ENCODE results near the gene RNF130.
"Not testable (repeated sequence)": the region's sequence is repeated elsewhere in the genome, so short reads cannot be mapped to it uniquely, and the experiment has no call there.

The RNF130 gene

DNA sequence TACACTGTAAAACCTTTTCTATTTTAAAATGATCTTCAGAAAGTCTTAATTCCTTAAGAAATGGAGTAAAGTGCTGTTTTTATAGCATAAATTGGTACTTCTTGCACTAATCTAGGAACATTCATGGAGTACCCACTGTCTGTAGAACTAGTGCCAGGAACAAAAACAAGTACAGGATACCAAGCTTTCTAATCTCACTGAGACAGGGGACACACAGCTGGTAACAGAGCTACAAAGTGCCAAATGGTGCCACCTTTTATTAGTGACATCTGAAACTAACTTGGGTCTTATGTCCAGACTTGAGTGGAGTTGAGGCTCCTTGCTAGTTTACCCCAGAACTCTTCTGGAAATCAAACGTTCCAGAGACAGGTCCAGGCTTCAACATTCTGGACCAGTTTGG lies 57.9 kb downstream of the RNF130 start:
- DNase-seq = no peak

DNA sequence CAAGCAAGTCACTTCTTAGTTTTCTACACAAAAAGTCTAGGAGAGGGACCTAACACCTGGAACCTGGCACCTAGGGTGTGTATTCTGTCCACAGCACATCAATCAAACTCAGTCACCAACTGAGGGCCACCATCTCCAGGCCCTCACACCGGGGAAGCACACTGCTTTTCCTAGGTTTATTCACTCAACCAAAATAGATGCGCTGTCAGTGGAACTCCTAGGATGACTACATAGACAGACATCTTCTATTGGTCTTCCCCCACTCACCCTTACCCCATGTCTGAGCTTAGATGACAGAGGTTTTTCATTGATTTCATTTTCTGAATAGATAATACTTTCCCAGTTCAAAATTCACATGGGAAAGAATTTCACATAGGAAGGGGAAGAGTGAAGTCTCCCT lies 59.2 kb downstream of the RNF130 start:
- no peak for DNase-seq

DNA sequence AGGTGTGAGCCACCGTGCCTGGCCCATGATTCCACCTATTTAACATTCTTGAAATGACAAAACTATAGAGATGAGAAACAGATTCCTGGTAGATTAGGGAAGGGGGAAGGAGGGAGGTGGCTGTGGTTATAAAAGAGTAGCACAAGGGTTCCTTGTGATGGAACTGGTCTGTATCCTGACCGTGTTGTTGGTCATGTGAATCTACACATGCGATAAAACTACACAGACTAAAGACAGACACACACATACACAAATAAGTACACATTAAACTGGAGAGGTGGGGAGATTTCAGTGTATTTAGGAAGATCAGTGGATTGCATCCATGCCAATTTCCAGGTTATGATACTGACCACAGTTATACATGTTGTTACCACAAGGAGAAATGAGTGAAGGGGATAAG lies 60.9 kb downstream of the RNF130 start:
- no peak for DNase-seq

DNA sequence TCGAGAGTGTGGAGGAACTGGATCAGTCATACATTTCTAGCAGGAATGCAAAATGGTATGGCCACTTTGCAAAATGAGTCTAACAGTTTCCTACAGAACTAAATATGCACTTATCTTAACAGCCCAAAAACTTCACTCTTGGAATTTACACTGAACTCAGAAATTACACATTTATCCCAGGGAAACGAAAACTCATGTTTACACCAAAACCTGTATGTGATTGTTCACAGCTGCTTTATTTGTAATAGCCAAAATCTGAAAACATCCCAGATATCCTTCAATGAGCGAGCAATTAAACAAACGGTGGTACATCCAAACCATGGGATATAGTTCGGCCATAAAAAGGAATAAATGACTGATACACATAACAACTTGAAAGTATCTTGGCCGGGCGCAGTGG lies 62.0 kb downstream of the RNF130 start:
- no peak for DNase-seq

DNA sequence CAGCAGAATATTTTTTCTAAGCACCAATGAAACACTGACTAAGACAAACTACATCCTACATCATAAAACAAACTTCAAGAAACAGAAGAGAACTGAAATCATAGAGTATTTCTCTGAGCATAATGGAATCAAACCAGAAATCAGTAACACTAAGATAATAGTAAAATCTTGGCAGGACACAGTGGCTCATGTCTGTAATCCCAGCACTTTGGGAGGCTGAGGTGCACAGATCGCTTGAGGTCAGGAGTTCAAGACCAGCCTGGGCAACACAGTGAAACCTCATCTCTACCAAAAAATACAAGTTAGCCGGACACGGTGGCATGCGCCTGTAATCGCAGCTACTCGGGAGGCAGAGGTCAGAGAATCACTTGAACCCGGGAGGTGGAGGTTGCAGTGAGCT lies 63.1 kb downstream of the RNF130 start:
- no peak for DNase-seq

DNA sequence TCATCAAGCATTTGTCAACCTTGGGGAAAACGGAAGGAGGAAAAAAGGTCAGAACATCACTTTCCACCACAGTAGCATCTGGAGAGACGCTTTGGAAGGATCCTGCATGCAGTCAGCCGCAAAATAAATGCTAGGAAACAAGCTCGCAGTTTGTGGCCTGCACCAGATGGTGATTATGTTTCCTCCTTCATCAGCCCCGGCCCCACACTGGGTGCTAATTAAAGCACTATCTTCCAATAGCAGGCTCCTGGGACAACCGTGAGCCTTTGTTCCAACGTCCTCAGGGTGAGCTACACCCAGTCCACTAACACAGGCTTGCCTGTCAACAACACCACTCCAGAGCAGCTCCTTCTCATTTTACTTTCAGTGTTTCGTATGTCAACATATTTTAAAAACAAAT lies 64.0 kb downstream of the RNF130 start:
- no peak for DNase-seq

DNA sequence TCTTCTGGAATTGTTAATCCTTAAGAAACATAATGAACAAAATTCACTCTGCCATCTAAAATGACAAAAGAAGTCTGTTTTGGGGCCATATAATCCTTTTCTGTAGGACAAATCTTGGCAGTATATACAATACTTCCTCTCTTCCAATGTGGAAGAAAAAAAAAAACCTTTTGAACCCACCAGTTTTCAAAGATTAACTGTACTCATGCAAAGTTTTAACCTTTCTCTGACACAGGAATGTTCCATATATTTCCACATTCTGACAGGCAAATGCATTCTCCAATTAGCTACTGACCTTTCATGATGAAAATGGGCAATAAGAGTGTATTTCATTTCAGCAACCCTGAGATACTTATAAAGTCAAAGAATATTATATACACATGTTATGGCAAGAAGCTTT lies 65.4 kb downstream of the RNF130 start:
- DNase-seq = no peak

DNA sequence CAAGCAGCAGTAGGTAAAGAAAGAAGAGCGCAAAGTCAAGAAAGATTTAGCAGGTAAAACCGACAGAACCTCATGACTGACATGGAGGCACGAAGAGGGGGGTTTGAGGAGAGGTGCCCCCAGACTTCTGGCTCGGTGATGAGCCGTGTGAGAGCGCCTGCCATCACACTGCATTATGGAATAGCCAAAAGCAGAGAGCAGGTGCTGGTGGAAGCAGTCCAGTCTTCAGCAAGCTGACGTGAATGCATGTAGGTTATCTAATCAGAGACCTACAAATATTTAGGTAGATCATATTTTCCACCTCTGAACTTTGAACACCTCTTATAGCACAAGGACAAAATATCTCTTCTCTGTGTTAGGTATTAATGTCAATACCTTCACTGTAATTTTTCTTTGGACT lies 68.4 kb downstream of the RNF130 start:
- no peak for DNase-seq

DNA sequence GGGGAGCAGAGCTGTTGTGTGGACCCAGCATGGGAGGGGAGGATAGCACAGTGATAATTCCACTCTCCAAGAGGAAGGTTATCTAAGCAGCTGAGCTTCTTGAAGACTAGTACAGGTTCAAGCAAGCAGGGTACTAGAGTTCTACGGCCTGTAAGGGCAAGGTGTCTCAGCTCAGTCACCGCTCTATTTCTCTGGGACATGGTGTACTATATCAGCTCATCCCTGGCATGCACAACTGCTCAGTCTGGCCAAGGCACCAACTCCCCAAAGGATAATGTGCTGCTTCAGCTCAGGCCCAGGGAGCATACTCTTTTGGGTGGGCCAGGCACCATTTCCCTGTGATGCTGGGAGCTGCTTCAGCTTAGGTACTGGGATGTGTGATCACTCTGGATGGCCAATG lies 69.8 kb downstream of the RNF130 start:
- no peak for DNase-seq

DNA sequence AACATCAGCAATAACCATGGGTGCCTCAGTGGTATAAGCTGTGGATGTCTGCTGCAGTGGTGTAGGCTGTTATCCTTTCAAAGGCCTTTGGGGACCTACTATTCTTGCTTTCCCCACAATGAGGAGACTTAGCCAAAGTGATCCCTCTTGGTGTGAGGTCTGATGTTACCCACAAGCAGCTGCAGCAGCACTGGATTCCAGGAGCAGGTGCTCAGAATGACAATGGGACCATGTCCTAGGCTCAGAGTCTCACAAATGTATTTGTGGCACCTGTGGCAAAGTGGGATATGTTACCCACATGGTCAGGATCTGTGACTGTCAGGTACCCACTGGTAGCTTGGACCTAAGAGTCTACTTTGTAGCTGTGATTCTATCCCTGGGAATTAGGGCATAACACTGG lies 70.4 kb downstream of the RNF130 start:
- no peak for DNase-seq

DNA sequence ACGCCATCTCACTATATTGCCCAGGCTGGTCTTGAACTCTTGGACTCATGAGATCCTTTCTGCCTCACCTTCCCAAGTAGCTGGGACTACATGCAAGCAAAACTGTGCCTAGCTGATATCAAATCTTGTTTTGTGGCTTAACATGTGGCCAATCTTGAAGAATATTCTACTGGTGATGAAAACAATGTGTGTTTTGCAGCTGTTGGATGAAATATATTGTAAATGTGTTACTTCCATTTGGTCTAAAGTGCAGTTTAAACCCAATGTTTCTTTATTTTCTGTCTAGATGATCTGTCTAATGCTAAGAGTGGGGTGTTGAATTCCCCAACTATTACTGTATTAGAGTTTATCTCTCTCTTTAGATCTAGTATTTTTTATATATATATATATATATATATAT lies 73.1 kb downstream of the RNF130 start:
- no peak for DNase-seq

DNA sequence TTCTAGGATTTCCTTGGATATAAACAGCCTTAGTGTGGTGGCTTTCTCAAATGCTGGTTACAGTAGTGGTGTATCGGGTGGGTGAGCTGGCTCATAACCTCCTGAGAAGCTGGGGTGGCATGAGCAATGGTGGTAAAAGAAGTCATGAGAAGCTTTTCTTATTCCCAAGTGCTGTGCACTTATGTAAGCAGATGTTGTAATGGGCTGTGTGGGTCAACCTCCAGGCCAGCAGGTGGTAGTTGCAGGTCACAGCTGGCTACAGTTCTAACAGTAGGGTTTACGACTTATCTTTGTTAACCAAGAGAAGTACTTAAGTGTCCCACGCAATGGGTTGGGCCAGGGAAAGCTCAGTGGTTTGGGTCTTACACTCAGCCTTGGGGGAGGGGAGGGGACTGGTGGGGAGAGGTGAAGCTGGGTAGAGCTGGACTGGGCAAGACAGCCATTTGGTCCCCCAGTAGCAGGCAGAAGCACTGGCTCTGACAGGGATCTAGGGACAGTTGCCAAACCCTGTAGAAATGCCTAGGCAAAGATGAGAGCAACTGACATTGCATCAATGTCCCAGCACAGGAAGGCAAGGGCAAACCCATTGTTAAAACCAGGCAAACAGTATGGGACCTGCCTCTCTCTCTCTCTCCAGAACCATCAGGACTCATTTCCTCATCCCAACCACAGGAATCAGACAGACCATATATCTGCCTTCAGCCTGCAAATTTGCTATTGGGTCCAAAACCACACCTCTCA lies 76.8 kb downstream of the RNF130 start:
- no peak for DNase-seq

DNA sequence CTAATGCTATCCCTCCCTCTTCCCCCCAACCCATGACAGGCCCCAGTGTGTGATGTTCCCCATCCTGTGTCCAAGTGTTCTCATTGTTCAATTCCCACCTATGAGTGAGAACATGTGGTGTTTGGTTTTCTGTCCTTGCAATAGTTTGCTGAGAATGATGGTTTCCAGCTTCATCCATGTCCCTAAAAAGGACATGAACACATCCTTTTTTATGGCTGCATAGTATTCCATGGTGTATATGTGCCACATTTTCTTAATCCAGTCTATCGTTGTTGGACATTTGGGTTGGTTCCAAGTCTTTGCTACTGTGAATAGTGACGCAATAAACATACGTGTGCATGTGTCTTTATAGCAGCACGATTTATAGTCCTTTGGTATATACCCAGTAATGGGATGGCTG lies 78.7 kb downstream of the RNF130 start:
- not testable (repeated sequence) for DNase-seq

DNA sequence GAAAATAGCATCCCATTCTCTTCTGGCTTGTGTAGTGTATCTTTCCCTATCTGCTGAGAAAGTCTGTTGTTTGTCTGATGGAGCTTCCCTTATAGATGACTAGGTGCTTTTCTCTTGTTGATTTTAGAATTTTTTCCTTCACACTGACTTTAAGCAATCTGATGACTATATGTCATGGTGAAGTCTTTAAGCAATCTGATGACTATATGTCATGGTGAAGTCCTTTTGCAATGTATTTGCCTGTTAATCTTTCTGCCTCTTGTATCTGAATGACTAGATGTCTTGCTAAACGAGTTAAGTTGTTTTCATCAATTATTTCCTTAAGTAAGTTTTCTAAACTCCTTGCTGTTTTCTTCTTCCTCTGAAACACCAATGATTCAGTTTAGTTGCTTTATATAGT lies 80.5 kb downstream of the RNF130 start:
- DNase-seq = no peak

DNA sequence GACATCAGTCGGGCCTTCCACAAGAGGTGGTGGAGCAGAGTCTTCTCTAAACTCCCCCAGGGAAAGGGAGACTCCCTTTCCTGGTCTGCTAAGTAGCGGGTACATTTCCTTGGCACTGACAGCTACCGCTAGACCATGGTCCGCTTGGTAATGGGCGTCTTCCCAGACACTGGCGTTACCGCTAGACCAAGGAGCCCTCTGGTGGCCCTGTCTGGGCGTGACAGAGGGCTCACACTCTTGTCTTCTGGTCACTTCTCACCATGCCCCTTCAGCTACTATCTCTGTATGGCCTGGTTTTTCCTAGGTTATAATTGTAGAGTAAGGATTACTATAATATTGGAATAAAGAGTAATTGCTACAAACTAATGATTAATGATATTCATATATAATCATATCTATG lies 81.0 kb downstream of the RNF130 start:
- DNase-seq = not testable (repeated sequence)

DNA sequence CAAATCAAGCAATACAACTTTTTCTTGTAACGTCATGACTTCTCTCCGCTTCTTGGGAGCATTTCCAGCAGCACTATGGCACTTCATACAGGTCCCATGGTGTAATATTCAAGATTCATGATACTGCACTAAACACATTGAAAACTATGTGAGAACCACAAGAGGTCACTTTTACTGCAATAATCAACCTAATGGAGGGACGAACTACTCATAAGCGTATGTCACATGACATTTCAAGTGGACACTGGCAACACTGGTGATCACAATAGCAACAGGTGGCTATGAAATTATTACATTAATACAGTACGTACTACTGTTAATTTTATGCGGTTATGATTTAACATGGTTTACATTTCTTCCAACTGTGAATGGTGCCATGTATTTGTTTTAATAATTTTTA lies 85.2 kb downstream of the RNF130 start:
- peak in 1 of 2 donors; percentile 27 for DNase-seq

DNA sequence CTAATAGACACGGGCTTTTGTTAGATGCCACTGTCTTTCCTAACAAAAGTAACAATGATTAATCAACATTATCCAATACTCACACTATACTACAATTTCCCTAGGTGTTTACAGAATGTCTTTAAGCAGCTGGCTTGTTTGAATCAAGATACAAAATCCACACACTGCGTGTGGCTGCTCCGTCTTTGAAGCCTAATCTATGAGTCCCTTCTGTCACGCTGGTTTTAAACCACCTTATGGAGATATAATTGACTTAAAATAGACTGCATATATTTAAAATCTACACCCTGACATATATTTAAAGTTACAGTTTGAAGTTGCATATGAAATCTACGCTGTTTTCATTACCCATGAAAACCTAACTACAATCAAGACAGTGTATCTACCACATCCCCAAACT lies 89.9 kb downstream of the RNF130 start:
- DNase-seq = no peak

DNA sequence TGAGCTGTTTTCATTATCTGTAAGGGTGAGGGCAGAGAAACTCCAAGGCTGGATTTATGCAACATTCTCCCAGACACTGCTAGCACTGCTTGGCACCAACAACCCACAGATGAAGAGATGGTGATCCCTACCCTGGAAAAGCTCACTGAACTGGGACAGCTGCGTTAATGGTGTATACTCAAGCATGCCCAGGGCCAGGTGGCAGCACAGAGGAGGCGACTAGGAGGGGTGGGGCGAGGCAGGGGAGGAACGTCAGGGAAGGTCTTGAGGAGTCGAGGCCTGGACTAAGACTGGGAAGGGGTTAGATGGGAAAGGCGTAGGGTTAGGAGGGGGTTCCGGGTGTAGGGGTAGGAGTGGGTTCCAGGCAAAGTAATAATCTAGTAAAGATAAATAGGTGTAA lies 90.8 kb downstream of the RNF130 start:
- DNase-seq = no peak

DNA sequence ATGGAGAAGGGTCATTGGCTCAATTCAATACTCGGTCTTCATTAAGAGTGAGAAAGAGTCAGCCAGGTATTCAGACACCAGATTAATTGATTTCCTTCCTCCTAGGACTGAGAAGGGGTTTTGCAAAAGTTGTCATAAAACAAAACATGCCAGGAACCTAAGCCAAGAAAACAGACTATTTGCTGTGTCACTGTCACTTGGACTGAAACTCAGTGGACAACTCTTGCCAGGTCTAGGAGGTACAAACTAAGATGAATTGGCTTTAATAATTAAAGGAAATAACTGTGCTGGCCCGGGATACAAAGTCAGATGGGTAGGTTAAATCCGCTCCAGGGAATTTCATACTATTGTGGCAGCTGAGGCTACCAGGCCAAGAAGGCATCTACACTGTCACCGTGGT lies 92.8 kb downstream of the RNF130 start:
- no peak for DNase-seq

DNA sequence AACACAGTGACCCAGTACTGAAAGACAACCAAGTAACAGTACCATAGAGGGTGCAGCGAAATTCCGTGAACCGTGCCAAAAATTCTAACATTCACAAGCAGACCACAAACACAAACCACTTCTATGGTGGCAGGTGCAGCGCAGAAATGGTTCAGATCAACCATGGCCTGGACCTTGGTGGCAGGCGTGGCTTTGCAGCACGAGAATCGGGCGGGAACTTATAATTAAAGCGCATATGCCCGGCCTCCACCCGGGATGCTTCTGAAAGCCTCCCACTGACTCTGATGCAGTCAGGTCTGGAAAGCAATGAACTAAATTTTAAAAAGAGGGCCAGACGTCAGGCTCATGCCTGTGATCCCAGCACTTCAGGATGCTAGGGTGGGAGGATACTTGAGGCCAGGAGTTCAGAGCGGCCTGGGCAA lies 95.8 kb downstream of the RNF130 start:
- no peak for DNase-seq

DNA sequence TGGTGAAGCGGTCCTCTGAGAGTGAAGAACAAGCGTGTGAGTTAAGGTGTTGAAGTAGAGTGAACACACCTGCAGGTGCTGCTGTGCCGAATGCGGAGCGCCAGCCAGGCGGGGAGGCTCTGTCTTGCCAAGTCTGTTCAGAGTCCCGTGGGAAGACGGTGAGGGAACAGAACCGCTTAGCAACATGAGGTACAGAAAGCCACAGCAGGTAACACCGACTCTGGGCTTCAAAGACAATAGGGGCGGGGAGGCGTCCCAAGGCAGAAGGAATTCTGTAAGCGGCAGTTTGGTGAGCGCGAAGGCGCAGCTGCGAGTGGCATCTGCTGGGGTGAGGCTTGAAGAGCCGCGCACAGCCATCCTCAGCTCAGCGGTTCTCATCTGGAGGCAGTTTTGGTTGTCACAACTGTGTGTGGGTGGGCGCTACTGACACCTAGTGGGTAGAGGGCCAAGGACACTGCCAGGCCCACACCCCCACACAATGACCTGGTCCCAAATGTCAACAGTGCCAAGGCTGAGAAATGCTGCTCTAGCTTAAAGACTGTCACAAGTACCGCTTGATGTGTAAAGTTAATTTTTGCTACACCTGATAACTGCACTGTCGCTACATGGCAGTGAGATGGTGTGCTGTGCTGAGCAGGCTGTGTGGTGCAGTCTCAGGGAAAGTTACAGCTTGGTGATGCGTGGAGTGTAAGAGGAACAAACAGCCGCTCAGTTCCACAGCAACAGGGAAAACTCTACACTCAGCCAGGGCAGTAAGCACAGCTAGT lies 96.4 kb downstream of the RNF130 start:
- DNase-seq = peak in 1 of 2 donors; percentile 39

DNA sequence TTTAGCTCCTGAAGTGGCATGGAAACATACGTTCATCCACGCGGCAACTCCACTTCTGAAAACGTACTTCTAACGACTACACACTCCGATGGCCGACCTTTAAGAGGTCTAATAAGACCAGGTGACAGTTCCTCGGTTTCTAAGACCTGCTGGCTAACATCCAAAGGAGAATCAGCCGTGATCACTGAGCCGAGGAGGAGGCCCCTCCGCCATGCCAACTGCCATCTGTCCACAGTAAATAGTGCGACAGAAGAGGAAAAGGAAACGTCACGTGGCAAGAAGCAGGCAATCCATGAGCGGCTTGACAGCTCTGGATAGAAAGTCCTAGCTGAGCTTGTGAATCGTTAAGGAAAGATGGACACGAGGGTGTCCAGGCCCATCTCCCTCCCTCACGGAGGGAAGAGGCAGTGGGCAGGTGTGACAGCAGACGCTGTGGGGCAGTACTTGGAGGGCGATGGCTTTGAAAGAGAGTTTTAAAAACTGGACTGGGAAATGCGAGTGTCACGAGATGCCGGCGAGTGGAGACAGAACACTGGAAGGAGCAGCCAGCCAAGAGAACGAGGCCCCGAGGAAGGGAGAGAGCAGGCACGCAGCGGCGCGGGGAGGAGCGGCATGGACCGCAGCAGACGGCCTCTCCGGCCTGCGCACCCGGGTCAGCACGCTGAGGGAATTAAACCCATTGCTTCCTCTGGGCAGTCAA lies 97.2 kb downstream of the RNF130 start:
- DNase-seq = no peak

DNA sequence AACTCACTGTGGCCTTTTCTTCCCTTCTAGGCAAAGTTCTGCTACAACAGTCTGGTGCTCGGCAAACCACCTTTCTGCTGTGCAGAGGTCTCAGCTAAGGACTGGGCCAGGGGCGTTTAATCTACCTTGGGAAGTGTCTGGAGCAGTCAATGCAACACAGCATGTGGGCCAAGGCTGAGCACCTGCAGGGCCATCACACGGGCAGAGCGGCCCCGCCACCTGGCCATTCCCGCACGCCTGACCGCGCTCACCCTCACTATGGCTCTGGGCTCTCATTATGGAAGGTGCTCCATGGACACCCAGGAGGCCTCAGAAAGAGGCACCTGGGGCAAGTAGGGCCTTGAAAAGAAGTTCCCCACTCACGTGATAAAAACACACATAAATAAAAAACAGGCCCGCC lies 98.2 kb downstream of the RNF130 start:
- DNase-seq = no peak

DNA sequence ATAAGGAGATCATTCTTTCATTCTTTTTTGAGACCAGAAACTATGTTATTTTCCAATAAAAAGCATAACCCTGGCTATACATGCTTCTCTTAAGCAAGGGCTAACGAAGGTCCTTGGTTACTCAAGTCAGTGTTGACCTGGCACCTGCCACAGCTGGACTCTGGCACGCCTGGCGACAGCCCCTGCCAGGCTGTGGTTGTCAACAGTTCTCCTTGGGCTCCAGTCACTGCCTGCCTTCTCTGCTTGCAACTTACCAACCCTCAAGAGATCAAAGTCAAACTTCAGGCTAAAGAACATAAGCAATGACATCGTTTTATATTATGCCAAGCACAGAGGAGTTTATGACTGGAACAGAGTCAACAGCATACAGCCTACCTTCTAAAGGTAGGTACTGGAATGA lies 102.4 kb downstream of the RNF130 start:
- no peak for DNase-seq
